SJSA1 (cell line): ENCODE measurements around the gene SFPQ. TPM values are rescaled to one million over a fixed set of nuclear protein-coding genes. Genes with fewer than 3 reads are reported as not detected.
"Not testable (repeated sequence)": the region's sequence is repeated elsewhere in the genome, so short reads cannot be mapped to it uniquely, and the experiment has no call there.

Experiments
- DNase-seq, 2 experiments: peaks; one replicate each; pipeline ENCODE4 v3.0.0-alpha.2; 2015 to 2020; ENCODE audit warnings: low spot score in 2 of 2, low read depth in 1 of 2
- H3K27ac ChIP-seq: fragments of 250-450 bp; sonication (Bioruptor Pico); 2 replicates; pipeline ENCODE4 v1.5.1; 2020; ENCODE audit warnings: mild to moderate bottlenecking, moderate library complexity
- H3K27me3 ChIP-seq: fragments of 250-450 bp; sonication (Bioruptor Pico); replicated peaks from 2 replicates; pipeline ENCODE4 v1.5.1; 2020; ENCODE audit warnings: mild to moderate bottlenecking, moderate library complexity
- H3K36me3 ChIP-seq: fragments of 250-450 bp; sonication (Bioruptor Pico); 2 replicates; pipeline ENCODE4 v1.5.1; 2020; ENCODE audit warnings: mild to moderate bottlenecking
- H3K4me1 ChIP-seq: fragments of 250-450 bp; sonication (Bioruptor Pico); replicated peaks from 2 replicates; pipeline ENCODE4 v1.6.1; 2021; ENCODE audit warnings: mild to moderate bottlenecking
- H3K4me3 ChIP-seq: fragments of 250-450 bp; sonication (Bioruptor Pico); 2 replicates; pipeline ENCODE4 v1.5.1; 2020; ENCODE audit warnings: mild to moderate bottlenecking
- H3K9me3 ChIP-seq: fragments of 250-450 bp; sonication (Bioruptor Pico); replicated peaks from 2 replicates; pipeline ENCODE4 v1.5.1; 2020; ENCODE audit warnings: mild to moderate bottlenecking
- total RNA-seq: library from RNA; depleted of rRNA; stranded (reverse); fragments of >200 nt; shearing (Covaris generic); gene quantifications from 2 replicates; pipeline ENCODE4 v1.2.3, GENCODE V29; 2014; rRNA removed

The SFPQ gene
- 361 and 371 TPM in 2 replicates for total RNA-seq

- Histone ChIP-seq H3K4me3 (peak within 1 kb of the TSS; percentile 92), H3K27me3 (no peaks in the 10 kb centered on the region), H3K27ac (peak within 1 kb of the TSS; percentile 94), H3K36me3 (peaks cover 48% of the 10 kb centered on the region), H3K9me3 (no peaks in the 10 kb centered on the region), H3K4me1 (peaks cover 37% of the 10 kb centered on the region)
- DNase-seq: peak; percentile 97 to 98
Measured at GRCh38 chr1:35192853-35193664, at the start of gene SFPQ. Gene SFPQ, minus strand, starts transcription at chr1:35193145. Its CDS starts 96 bp downstream, at chr1:35193049.

GRCh38 chr1:35236772-35237171 lies 43.8 kb upstream of the SFPQ start:
- H3K4me1 ChIP-seq, H3K27ac ChIP-seq, DNase-seq, H3K9me3 ChIP-seq, H3K36me3 ChIP-seq, H3K27me3 ChIP-seq, H3K4me3 ChIP-seq: not testable (repeated sequence)

- Histone ChIP-seq H3K36me3 (no peaks in the 10 kb centered on the region), H3K9me3 (no peaks in the 10 kb centered on the region), H3K27me3 (0 out of 2 replicates have a peak, but pooled peaks cover 2% of the 10 kb centered on the region), H3K4me3 (no peak overlapping the region), H3K4me1 (no peaks in the 10 kb centered on the region), H3K27ac (no peak overlapping the region)
- no peak for DNase-seq
Measured at GRCh38 chr1:35231287-35231686, 38.3 kb upstream of the SFPQ start.

GRCh38 chr1:35229587-35230360 lies 36.8 kb upstream of the SFPQ start:
- H3K27me3 ChIP-seq: 0 out of 2 replicates have a peak, but pooled peaks cover 2% of the 10 kb centered on the region
- H3K36me3 ChIP-seq: no peaks in the 10 kb centered on the region
- no peaks in the 10 kb centered on the region for H3K9me3 ChIP-seq
- H3K4me3 ChIP-seq: no peak overlapping the region
- no peak for DNase-seq
- no peaks in the 10 kb centered on the region for H3K4me1 ChIP-seq
- no peak overlapping the region for H3K27ac ChIP-seq

- Histone ChIP-seq H3K27me3 (0 out of 2 replicates have a peak, but pooled peaks cover 2% of the 10 kb centered on the region), H3K27ac (no peak overlapping the region), H3K4me3 (no peak overlapping the region), H3K36me3 (no peaks in the 10 kb centered on the region), H3K9me3 (no peaks in the 10 kb centered on the region), H3K4me1 (no peaks in the 10 kb centered on the region)
- no peak for DNase-seq
Measured at GRCh38 chr1:35226546-35226945, 33.6 kb upstream of the SFPQ start.

- H3K4me1 ChIP-seq: no peaks in the 10 kb centered on the region
- no peak overlapping the region for H3K27ac ChIP-seq
- DNase-seq: no peak
- no peak overlapping the region for H3K4me3 ChIP-seq
- no peaks in the 10 kb centered on the region for H3K27me3 ChIP-seq
- H3K9me3 ChIP-seq: no peaks in the 10 kb centered on the region
- H3K36me3 ChIP-seq: no peaks in the 10 kb centered on the region
Measured at GRCh38 chr1:35223084-35223630, 30.2 kb upstream of the SFPQ start.

GRCh38 chr1:35222322-35223083 lies 29.6 kb upstream of the SFPQ start:
- Histone ChIP-seq H3K36me3 (no peaks in the 10 kb centered on the region), H3K4me1 (no peaks in the 10 kb centered on the region), H3K4me3 (no peak overlapping the region), H3K27me3 (no peaks in the 10 kb centered on the region), H3K9me3 (no peaks in the 10 kb centered on the region), H3K27ac (no peak overlapping the region)
- no peak for DNase-seq

- H3K27ac ChIP-seq: no peak overlapping the region
- H3K36me3 ChIP-seq: no peaks in the 10 kb centered on the region
- DNase-seq: no peak
- no peak overlapping the region for H3K4me3 ChIP-seq
- no peaks in the 10 kb centered on the region for H3K9me3 ChIP-seq
- H3K27me3 ChIP-seq: no peaks in the 10 kb centered on the region
- H3K4me1 ChIP-seq: no peaks in the 10 kb centered on the region
Measured at GRCh38 chr1:35220976-35221375, 28.0 kb upstream of the SFPQ start.

- Histone ChIP-seq H3K36me3 (no peaks in the 10 kb centered on the region), H3K4me1 (no peaks in the 10 kb centered on the region), H3K9me3 (no peaks in the 10 kb centered on the region), H3K27me3 (no peaks in the 10 kb centered on the region), H3K27ac (no peak overlapping the region), H3K4me3 (no peak overlapping the region)
- DNase-seq: no peak
Measured at GRCh38 chr1:35215346-35215745, 22.4 kb upstream of the SFPQ start.

GRCh38 chr1:35211120-35211414 lies 18.1 kb upstream of the SFPQ start:
- no peaks in the 10 kb centered on the region for H3K27me3 ChIP-seq
- DNase-seq: no peak
- no peaks in the 10 kb centered on the region for H3K36me3 ChIP-seq
- H3K27ac ChIP-seq: no peak overlapping the region
- H3K9me3 ChIP-seq: no peaks in the 10 kb centered on the region
- H3K4me1 ChIP-seq: no peaks in the 10 kb centered on the region
- no peak overlapping the region for H3K4me3 ChIP-seq

GRCh38 chr1:35210321-35211119 lies 17.6 kb upstream of the SFPQ start:
- no peaks in the 10 kb centered on the region for H3K27me3 ChIP-seq
- no peaks in the 10 kb centered on the region for H3K9me3 ChIP-seq
- no peaks in the 10 kb centered on the region for H3K4me1 ChIP-seq
- DNase-seq: no peak
- H3K36me3 ChIP-seq: no peaks in the 10 kb centered on the region
- no peak overlapping the region for H3K27ac ChIP-seq
- no peak overlapping the region for H3K4me3 ChIP-seq

- no peaks in the 10 kb centered on the region for H3K36me3 ChIP-seq
- no peak overlapping the region for H3K4me3 ChIP-seq
- H3K27ac ChIP-seq: no peak overlapping the region
- peaks cover under 1% of the 10 kb centered on the region for H3K4me1 ChIP-seq
- 0 out of 2 replicates have a peak, but pooled peaks cover 3% of the 10 kb centered on the region for H3K27me3 ChIP-seq
- DNase-seq: no peak
- H3K9me3 ChIP-seq: no peaks in the 10 kb centered on the region
Measured at GRCh38 chr1:35203295-35203694, 10.3 kb upstream of the SFPQ start.
